ENCODE measurements around the gene KIAA0232.

The KIAA0232 gene

GRCh38 chr4:6739920-6740319, 42.6 kb upstream of the KIAA0232 start (continued):
- TF ChIP-seq, protein P1, sequence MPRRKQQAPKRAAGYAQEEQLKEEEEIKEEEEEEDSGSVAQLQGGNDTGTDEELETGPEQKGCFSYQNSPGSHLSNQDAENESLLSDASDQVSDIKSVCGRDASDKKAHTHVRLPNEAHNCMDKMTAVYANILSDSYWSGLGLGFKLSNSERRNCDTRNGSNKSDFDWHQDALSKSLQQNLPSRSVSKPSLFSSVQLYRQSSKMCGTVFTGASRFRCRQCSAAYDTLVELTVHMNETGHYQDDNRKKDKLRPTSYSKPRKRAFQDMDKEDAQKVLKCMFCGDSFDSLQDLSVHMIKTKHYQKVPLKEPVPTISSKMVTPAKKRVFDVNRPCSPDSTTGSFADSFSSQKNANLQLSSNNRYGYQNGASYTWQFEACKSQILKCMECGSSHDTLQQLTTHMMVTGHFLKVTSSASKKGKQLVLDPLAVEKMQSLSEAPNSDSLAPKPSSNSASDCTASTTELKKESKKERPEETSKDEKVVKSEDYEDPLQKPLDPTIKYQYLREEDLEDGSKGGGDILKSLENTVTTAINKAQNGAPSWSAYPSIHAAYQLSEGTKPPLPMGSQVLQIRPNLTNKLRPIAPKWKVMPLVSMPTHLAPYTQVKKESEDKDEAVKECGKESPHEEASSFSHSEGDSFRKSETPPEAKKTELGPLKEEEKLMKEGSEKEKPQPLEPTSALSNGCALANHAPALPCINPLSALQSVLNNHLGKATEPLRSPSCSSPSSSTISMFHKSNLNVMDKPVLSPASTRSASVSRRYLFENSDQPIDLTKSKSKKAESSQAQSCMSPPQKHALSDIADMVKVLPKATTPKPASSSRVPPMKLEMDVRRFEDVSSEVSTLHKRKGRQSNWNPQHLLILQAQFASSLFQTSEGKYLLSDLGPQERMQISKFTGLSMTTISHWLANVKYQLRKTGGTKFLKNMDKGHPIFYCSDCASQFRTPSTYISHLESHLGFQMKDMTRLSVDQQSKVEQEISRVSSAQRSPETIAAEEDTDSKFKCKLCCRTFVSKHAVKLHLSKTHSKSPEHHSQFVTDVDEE (CRISPR knock-in tag; IDR thresholded peaks at IDR 0.05): no peak

GRCh38 chr4:6740347-6740746, 42.2 kb upstream of the KIAA0232 start:
- ATAC-seq: no peak
- TF ChIP-seq GLIS3 (CRISPR knock-in tag; IDR thresholded peaks at IDR 0.05): no peak
- no peak for TF ChIP-seq ZNF8 (CRISPR knock-in tag; IDR thresholded peaks at IDR 0.05)
- no peak for TF ChIP-seq RARB (CRISPR knock-in tag; IDR thresholded peaks at IDR 0.05)
- TF ChIP-seq, protein P2, sequence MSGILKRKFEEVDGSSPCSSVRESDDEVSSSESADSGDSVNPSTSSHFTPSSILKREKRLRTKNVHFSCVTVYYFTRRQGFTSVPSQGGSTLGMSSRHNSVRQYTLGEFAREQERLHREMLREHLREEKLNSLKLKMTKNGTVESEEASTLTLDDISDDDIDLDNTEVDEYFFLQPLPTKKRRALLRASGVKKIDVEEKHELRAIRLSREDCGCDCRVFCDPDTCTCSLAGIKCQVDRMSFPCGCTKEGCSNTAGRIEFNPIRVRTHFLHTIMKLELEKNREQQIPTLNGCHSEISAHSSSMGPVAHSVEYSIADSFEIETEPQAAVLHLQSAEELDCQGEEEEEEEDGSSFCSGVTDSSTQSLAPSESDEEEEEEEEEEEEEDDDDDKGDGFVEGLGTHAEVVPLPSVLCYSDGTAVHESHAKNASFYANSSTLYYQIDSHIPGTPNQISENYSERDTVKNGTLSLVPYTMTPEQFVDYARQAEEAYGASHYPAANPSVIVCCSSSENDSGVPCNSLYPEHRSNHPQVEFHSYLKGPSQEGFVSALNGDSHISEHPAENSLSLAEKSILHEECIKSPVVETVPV (CRISPR knock-in tag; IDR thresholded peaks at IDR 0.05): no peak
- TF ChIP-seq, protein P3, sequence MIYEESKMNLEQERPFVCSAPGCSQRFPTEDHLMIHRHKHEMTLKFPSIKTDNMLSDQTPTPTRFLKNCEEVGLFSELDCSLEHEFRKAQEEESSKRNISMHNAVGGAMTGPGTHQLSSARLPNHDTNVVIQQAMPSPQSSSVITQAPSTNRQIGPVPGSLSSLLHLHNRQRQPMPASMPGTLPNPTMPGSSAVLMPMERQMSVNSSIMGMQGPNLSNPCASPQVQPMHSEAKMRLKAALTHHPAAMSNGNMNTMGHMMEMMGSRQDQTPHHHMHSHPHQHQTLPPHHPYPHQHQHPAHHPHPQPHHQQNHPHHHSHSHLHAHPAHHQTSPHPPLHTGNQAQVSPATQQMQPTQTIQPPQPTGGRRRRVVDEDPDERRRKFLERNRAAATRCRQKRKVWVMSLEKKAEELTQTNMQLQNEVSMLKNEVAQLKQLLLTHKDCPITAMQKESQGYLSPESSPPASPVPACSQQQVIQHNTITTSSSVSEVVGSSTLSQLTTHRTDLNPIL (CRISPR knock-in tag; IDR thresholded peaks at IDR 0.05; ENCODE audit: low read depth): no peak
- TF ChIP-seq SNAI2 (CRISPR knock-in tag; IDR thresholded peaks at IDR 0.05): no peak
- TF ChIP-seq PPARA (CRISPR knock-in tag; IDR thresholded peaks at IDR 0.05; ENCODE audit: borderline replicate concordance): no peak
- TF ChIP-seq ZC3H10 (CRISPR knock-in tag; IDR thresholded peaks at IDR 0.05): no peak
- no peak for TF ChIP-seq TCF4 (CRISPR knock-in tag; IDR thresholded peaks at IDR 0.05; ENCODE audit: borderline replicate concordance)
- no peak for TF ChIP-seq CSDC2 (CRISPR knock-in tag; IDR thresholded peaks at IDR 0.05)
- no peak for TF ChIP-seq ISL1 (CRISPR knock-in tag; IDR thresholded peaks at IDR 0.05)
- TF ChIP-seq ESRRG (CRISPR knock-in tag; IDR thresholded peaks at IDR 0.05): no peak
- TF ChIP-seq ZFP30 (CRISPR knock-in tag; IDR thresholded peaks at IDR 0.05): no peak
- no peak for TF ChIP-seq ARNTL (CRISPR knock-in tag; IDR thresholded peaks at IDR 0.05; ENCODE audit: borderline replicate concordance, low read depth)
- no peak for TF ChIP-seq OSR1 (CRISPR knock-in tag; IDR thresholded peaks at IDR 0.05)
- TF ChIP-seq ZNF565 (CRISPR knock-in tag; conservative IDR thresholded peaks at IDR 0.05; ENCODE audit: low read depth): no peak
- TF ChIP-seq, protein P4, sequence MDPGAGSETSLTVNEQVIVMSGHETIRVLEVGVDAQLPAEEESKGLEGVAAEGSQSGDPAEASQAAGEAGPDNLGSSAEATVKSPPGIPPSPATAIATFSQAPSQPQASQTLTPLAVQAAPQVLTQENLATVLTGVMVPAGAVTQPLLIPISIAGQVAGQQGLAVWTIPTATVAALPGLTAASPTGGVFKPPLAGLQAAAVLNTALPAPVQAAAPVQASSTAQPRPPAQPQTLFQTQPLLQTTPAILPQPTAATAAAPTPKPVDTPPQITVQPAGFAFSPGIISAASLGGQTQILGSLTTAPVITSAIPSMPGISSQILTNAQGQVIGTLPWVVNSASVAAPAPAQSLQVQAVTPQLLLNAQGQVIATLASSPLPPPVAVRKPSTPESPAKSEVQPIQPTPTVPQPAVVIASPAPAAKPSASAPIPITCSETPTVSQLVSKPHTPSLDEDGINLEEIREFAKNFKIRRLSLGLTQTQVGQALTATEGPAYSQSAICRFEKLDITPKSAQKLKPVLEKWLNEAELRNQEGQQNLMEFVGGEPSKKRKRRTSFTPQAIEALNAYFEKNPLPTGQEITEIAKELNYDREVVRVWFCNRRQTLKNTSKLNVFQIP (CRISPR knock-in tag; IDR thresholded peaks at IDR 0.05; ENCODE audit: borderline replicate concordance, low read depth): no peak
- no peak for TF ChIP-seq TOX (CRISPR knock-in tag; IDR thresholded peaks at IDR 0.05; ENCODE audit: borderline replicate concordance)
- TF ChIP-seq, protein P1 (CRISPR knock-in tag; IDR thresholded peaks at IDR 0.05): no peak

GRCh38 chr4:6742507-6742906, 40.0 kb upstream of the KIAA0232 start:
- ATAC-seq: no peak
- TF ChIP-seq CSDC2 (CRISPR knock-in tag; IDR thresholded peaks at IDR 0.05) (no peak), TOX (CRISPR knock-in tag; IDR thresholded peaks at IDR 0.05; ENCODE audit: borderline replicate concordance) (no peak), OSR1 (CRISPR knock-in tag; IDR thresholded peaks at IDR 0.05) (no peak), PPARA (CRISPR knock-in tag; IDR thresholded peaks at IDR 0.05; ENCODE audit: borderline replicate concordance) (no peak), GLIS3 (CRISPR knock-in tag; IDR thresholded peaks at IDR 0.05) (no peak), ESRRG (CRISPR knock-in tag; IDR thresholded peaks at IDR 0.05) (no peak), ZNF8 (CRISPR knock-in tag; IDR thresholded peaks at IDR 0.05) (no peak), TCF4 (CRISPR knock-in tag; IDR thresholded peaks at IDR 0.05; ENCODE audit: borderline replicate concordance) (no peak), ARNTL (CRISPR knock-in tag; IDR thresholded peaks at IDR 0.05; ENCODE audit: borderline replicate concordance, low read depth) (no peak), SNAI2 (CRISPR knock-in tag; IDR thresholded peaks at IDR 0.05) (no peak), ZNF70 (CRISPR knock-in tag; IDR thresholded peaks at IDR 0.05) (no peak), BACH2 (CRISPR knock-in tag; IDR thresholded peaks at IDR 0.05; ENCODE audit: borderline replicate concordance) (no peak), RARB (CRISPR knock-in tag; IDR thresholded peaks at IDR 0.05) (no peak)
- TF ChIP-seq, protein P4 (CRISPR knock-in tag; IDR thresholded peaks at IDR 0.05; ENCODE audit: borderline replicate concordance, low read depth): no peak
- TF ChIP-seq, protein P1 (CRISPR knock-in tag; IDR thresholded peaks at IDR 0.05): no peak

Measured in SK-N-SH treated with all-trans-retinoic acid at 6 μM for 48 hours (cell line).